ENCODE measurements around the gene KLF17.

DNA sequence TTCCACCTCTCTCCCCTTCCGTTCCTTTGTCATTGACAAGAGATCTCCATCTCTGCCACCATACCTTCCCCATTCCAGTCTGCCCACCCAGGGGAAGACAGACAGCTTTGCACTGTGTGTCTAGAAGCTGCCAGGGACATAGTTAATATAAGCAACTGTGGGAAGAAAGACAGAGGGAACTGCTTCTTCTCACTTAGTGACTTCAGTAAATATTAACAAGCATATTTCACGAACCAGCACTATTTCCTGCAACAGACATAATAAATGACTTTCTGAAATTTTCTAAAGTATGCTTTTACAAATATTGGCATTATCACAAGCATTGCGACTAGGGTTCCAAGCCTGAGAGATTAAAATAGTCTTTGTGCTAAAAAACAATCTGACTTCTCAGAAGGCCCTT lies 44.2 kb upstream of the KLF17 start:
- TF ChIP-seq, protein P1, sequence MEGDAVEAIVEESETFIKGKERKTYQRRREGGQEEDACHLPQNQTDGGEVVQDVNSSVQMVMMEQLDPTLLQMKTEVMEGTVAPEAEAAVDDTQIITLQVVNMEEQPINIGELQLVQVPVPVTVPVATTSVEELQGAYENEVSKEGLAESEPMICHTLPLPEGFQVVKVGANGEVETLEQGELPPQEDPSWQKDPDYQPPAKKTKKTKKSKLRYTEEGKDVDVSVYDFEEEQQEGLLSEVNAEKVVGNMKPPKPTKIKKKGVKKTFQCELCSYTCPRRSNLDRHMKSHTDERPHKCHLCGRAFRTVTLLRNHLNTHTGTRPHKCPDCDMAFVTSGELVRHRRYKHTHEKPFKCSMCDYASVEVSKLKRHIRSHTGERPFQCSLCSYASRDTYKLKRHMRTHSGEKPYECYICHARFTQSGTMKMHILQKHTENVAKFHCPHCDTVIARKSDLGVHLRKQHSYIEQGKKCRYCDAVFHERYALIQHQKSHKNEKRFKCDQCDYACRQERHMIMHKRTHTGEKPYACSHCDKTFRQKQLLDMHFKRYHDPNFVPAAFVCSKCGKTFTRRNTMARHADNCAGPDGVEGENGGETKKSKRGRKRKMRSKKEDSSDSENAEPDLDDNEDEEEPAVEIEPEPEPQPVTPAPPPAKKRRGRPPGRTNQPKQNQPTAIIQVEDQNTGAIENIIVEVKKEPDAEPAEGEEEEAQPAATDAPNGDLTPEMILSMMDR (IDR thresholded peaks at IDR 0.05) = no peak
- TF ChIP-seq POLR2A (IDR thresholded peaks at IDR 0.05) = no peak

Measured in Peyer's patch (tissue), 4 donors.